Stimulated activated CD4-positive, alpha-beta T cell treated with anti-CD3 and anti-CD28 coated beads, Interleukin-4, amount 100 ng/mL, for 48 hours (primary cell): Measurements from ENCODE around the gene LRRTM3.

Experiments used
- DNase-seq, 2 donors: peaks; one replicate each; pipeline ENCODE4 v3.0.0-alpha.2; 2020; ENCODE audit warnings: low read depth in 2 of 2

LRRTM3 gene

DNA sequence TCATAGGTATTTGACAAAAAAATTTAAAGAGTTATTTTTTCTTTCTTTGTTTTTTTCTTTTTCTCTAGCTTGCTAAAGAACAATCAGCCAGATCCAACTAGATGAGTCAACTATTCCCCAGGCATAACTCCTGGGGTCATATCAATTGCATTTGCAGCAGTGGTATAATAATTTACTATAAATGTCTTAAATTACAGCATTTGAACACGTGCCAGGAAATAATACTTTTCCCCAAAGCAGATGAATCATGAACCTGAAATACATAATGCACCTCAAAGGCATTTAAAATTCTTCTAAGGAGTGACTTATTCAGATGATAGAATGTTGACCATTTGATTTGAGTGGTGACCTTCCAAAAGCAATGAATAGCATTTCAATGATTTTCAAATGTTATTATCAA is 190.1 kb downstream of the LRRTM3 start:
- DNase-seq, result no peak

DNA sequence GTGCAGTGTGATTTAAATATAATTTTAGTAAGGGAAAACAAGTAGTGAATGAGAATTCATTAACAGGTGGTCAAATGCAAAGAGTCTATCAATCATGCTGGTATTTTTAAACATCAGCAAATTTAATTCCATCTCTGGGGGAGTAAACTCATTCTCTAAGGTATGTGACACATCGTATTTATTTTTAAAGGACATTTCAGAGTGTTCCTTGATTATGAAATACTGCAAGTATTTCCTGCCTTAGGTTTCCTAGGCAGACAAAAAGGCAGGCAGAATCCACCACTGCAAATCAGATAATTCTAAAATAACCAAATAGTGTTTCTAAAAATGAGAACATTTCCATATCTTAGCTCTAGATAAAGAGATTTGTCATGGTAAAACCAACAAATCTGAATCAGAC is 193.8 kb downstream of the LRRTM3 start:
- no peak for DNase-seq

DNA sequence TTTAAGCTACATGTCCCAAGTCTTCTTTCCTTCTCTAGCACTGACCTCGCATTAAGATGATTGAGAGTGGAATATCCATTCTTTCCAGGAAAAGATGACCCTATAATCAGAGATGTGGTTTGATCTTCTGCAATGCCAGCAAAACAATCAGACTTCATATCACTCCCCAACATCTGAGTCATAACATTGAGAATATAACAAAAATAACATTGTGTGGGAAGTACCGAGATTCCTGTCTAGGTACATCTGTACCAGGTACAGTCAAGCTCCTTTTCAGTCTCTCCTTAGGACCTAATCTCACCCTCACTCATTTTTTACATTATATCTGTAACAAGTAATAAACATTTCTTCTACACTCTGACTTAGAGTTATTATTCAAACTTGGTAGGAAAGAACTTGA is 201.6 kb downstream of the LRRTM3 start:
- no peak for DNase-seq

DNA sequence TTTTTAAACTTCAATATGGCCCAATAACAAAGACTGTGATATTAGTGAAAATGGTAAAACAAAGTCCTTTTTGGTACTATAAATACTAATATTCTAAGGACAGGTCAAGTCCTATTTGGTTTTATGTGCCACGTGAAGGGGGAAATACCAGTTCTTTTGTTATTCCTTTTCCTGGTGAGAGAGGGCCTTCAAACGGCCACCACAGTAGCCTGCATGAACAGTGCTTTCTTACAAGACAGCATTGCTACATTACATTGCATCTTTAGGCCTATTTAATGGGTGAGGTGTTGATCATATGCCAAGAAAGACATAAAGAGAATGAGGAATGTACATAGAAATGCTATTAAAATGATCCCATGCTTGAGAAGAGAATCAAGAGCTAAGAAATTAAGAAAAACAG is 214.8 kb downstream of the LRRTM3 start:
- no peak for DNase-seq

DNA sequence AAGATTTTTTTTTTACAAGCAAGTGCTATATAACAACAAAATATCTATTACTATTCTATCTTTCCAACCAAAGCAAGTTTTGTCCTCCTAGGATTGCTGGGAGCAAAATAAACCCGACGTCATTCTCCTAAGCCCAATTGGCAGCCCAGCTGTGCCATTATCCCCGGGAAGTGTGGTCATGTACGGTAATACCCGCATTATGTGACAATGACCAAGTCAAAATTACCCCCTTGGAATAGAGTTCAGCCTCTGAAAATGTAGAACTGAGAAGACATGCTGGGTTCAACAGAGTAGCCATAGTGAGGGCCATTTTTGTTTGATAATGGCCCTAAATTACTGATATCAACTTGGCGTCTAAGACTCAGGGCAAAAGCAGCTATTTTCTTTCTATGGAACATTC is 215.5 kb downstream of the LRRTM3 start:
- DNase-seq, result no peak

DNA sequence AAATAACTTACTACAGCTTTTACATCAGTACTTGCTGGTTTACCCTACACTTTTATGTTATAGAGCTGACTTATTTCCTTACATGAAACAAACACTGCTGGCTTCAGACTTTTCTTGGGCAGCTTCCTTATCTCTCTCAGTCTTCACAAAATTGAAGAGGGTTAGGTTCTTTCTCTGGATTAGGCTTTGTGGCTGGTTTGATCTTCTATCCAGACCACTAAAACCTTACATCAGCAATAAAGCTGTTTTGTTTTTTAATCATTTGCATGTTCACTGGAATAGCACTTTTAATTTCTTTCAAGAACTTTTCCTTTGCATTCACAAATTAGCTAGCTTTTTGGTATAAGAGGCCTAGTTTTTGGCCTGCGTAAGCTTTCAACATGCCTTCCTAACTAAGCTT is 218.7 kb downstream of the LRRTM3 start:
- DNase-seq, result no peak
